GM19328 (cell line): Measurements from ENCODE around the gene BMPR1A.

Source experiments
- ATAC-seq: cut with Tn5 transposase; IDR thresholded peaks from one replicate; pipeline ENCODE4 v1.9.1; 2021; ENCODE audit warnings: mild to moderate bottlenecking, moderate library complexity; ENCODE audit not compliant: unreplicated experiment

BMPR1A gene

GRCh38 chr10:86759073-86759672 is 2.8 kb downstream of the BMPR1A start:
- no peak for ATAC-seq

GRCh38 chr10:86763404-86763803 is 7.0 kb downstream of the BMPR1A start:
- ATAC-seq, result no peak

- no peak for ATAC-seq
These were observed 9.1 kb downstream of the BMPR1A start for GRCh38 chr10:86765548-86765947.

- ATAC-seq, result no peak
These were observed 12.1 kb downstream of the BMPR1A start for GRCh38 chr10:86768412-86769062.

GRCh38 chr10:86769991-86770390 is 13.6 kb downstream of the BMPR1A start:
- ATAC-seq, result no peak

- ATAC-seq, result no peak
These were observed 14.1 kb downstream of the BMPR1A start for GRCh38 chr10:86770412-86770960.

- ATAC-seq, result no peak
These were observed 17.1 kb downstream of the BMPR1A start for GRCh38 chr10:86773498-86773897.

GRCh38 chr10:86775056-86775869 is 18.8 kb downstream of the BMPR1A start:
- ATAC-seq, result no peak

- no peak for ATAC-seq
These were observed 19.4 kb downstream of the BMPR1A start for GRCh38 chr10:86775870-86776180.

GRCh38 chr10:86779220-86780017 is 23.0 kb downstream of the BMPR1A start:
- ATAC-seq, result no peak

- peak; percentile 90 for ATAC-seq
These were observed 26.4 kb downstream of the BMPR1A start for GRCh38 chr10:86782701-86783418.

- no peak for ATAC-seq
These were observed 28.6 kb downstream of the BMPR1A start for GRCh38 chr10:86785037-86785436.

GRCh38 chr10:86785968-86786367 is 29.5 kb downstream of the BMPR1A start:
- no peak for ATAC-seq

- ATAC-seq, result no peak
These were observed 29.9 kb downstream of the BMPR1A start for GRCh38 chr10:86786368-86786767.

- no peak for ATAC-seq
These were observed 34.0 kb downstream of the BMPR1A start for GRCh38 chr10:86790394-86790793.

- ATAC-seq, result no peak
These were observed 36.2 kb downstream of the BMPR1A start for GRCh38 chr10:86792461-86793167.

GRCh38 chr10:86793696-86794095 is 37.3 kb downstream of the BMPR1A start:
- no peak for ATAC-seq

- ATAC-seq, result no peak
These were observed 38.9 kb downstream of the BMPR1A start for GRCh38 chr10:86795353-86795752.

- no peak for ATAC-seq
These were observed 41.6 kb downstream of the BMPR1A start for GRCh38 chr10:86798025-86798424.

- no peak for ATAC-seq
These were observed 42.2 kb downstream of the BMPR1A start for GRCh38 chr10:86798611-86799010.
